Upper lobe of left lung (tissue), 4 donors: ENCODE measurements around the gene CBFA2T3.

ENCODE experiments used
- EP300 ChIP-seq, 4 donors: sonication (generic); formaldehyde crosslinking; IDR thresholded peaks; one replicate each; pipeline ENCODE4 v1.5.1; 2017; ENCODE audit warnings: antibody characterized with exemption in 4 of 4, control low read depth in 2 of 4
- POLR2A ChIP-seq, 4 donors: fragments of 450-650 bp; IDR thresholded peaks; one replicate each; pipeline ENCODE4 v1.5.1; 2016 to 2017; ENCODE audit warnings: antibody characterized with exemption in 4 of 4, mild to moderate bottlenecking in 2 of 4
- POLR2AphosphoS5 ChIP-seq, 2 donors: sonication (generic); formaldehyde crosslinking; IDR thresholded peaks; one replicate each; pipeline ENCODE4 v1.5.1; 2017; ENCODE audit warnings: antibody characterized with exemption in 2 of 2
- TF ChIP-seq, protein P1 (sequence below), 6 experiments: fragments of 450-650 bp in 4 of 6; fragments of 200-600 bp in 2 of 6; sonication (generic) in 2 of 6; IDR thresholded peaks; one replicate each; pipeline ENCODE4 v1.5.1; 2016 to 2019; ENCODE audit warnings: antibody characterized with exemption in 6 of 6

DNA sequence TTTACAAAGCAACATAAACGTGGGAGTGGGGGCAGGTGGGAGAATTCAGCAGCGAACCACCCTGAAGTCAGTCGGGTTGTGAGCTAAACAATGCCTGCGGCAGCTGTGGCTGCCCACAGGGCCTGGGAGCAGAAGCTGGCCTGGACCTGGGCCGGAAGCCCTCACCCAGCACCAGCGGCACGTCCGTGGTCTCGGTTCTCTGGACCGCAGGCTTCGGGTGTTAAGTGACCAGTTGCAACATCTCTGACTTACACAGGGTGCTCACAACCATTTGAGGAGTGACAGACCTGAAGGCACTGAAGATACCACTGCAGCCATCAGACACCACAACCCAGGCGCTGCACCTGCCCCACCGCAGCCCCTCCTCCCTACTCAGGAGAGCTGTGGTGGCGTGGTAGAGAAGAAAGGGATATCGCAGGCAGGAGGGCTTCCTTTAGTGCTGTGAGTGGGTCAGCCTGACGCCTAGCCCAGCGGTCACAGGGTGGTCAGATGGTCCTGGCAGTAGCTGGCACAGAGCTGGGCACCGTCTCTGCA lies 33.8 kb downstream of the CBFA2T3 start:
- TF ChIP-seq, protein P1, sequence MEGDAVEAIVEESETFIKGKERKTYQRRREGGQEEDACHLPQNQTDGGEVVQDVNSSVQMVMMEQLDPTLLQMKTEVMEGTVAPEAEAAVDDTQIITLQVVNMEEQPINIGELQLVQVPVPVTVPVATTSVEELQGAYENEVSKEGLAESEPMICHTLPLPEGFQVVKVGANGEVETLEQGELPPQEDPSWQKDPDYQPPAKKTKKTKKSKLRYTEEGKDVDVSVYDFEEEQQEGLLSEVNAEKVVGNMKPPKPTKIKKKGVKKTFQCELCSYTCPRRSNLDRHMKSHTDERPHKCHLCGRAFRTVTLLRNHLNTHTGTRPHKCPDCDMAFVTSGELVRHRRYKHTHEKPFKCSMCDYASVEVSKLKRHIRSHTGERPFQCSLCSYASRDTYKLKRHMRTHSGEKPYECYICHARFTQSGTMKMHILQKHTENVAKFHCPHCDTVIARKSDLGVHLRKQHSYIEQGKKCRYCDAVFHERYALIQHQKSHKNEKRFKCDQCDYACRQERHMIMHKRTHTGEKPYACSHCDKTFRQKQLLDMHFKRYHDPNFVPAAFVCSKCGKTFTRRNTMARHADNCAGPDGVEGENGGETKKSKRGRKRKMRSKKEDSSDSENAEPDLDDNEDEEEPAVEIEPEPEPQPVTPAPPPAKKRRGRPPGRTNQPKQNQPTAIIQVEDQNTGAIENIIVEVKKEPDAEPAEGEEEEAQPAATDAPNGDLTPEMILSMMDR (IDR thresholded peaks at IDR 0.05): no peak
- TF ChIP-seq POLR2A (IDR thresholded peaks at IDR 0.05): no peak
- TF ChIP-seq EP300 (IDR thresholded peaks at IDR 0.05): no peak
- TF ChIP-seq POLR2AphosphoS5 (IDR thresholded peaks at IDR 0.05): no peak
